Esophagus muscularis mucosa (tissue), 3 donors: Measurements from ENCODE around the gene PAM.

ENCODE experiments used
- CTCF ChIP-seq, 3 experiments: fragments of 200-600 bp in 2 of 3; fragments of 450-650 bp in 1 of 3; sonication (generic) in 2 of 3; IDR thresholded peaks; one replicate each; pipeline ENCODE4 v1.5.1; 2017 to 2019; ENCODE audit warnings: antibody characterized with exemption in 3 of 3, mild to moderate bottlenecking in 2 of 3, moderate library complexity in 1 of 3
- POLR2A ChIP-seq: fragments of 450-650 bp; IDR thresholded peaks from one replicate; pipeline ENCODE4 v1.6.1; 2017; ENCODE audit warnings: antibody characterized with exemption, moderate library complexity, mild to moderate bottlenecking, low read depth
- POLR2AphosphoS5 ChIP-seq, 2 donors: sonication (generic); formaldehyde crosslinking; IDR thresholded peaks; one replicate each; pipeline ENCODE4 v1.6.1; 2017; ENCODE audit warnings: antibody characterized with exemption in 2 of 2

GRCh38 chr5:103006921-103007320 lies 251.8 kb downstream of the PAM start:
- TF ChIP-seq CTCF (IDR thresholded peaks at IDR 0.05) (no peak), POLR2A (no peak), POLR2AphosphoS5 (IDR thresholded peaks at IDR 0.05) (no peak)
